GM21576 (cell line): Measurements from ENCODE around the gene OAF.
"Not testable (repeated sequence)": the region's sequence is repeated elsewhere in the genome, so short reads cannot be mapped to it uniquely, and the experiment has no call there.

Experiments
- ATAC-seq: cut with Tn5 transposase; IDR thresholded peaks from one replicate; pipeline ENCODE4 v1.9.1; 2021; ENCODE audit warnings: mild to moderate bottlenecking, moderate library complexity; ENCODE audit not compliant: unreplicated experiment

The OAF gene

GRCh38 chr11:120210626-120211521, at the start of gene OAF:
TSS of gene OAF (plus strand) at chr11:120211032. CDS start at chr11:120211280, 248 bp downstream.
- peak; percentile 67 for ATAC-seq

- ATAC-seq, result no peak
These were observed 43.2 kb upstream of the OAF start for GRCh38 chr11:120167659-120168058.

DNA sequence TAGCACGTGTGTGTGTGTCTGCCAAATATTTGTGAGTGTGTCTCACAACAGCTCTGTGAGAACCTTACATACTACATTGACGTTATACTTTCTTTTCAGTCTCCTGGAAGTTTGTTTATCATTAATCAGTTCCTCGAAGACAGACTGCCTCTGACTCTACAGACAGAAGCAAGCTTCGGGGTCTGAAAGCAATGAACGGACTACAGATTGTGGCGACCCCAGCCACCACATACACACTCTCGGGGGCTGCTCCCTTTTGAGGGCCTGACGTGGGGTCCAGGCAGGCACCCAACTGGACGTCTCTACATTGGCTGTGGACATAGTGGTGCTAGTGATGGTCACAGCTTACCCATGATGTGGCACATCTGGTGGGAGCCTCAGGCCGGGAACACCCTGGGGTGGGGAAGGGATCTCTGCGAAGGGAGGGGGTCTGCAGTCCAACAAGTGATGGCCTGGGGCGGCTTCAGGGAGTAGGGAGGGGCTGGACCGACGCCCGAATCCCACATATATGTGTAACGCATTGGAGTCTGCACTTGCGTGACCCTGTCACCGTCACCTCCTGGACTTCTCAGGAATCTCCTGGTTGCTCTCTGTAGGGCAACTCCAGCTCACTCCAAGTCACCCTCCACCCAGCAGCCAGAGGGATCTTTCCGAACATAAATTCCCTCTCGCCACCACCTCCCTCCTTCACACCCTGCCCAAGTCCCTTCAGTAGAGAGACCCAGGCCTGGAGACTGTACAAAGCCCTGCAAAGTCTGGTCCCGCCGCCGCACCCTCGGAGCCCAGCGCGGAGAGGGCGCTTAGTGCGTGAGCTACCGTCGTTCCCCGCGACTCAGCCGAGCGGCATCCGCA, 42.5 kb upstream of the OAF start:
- ATAC-seq, result no peak

GRCh38 chr11:120168960-120169681, 41.7 kb upstream of the OAF start:
- no peak for ATAC-seq

GRCh38 chr11:120169981-120170698, 40.7 kb upstream of the OAF start:
- ATAC-seq, result no peak

DNA sequence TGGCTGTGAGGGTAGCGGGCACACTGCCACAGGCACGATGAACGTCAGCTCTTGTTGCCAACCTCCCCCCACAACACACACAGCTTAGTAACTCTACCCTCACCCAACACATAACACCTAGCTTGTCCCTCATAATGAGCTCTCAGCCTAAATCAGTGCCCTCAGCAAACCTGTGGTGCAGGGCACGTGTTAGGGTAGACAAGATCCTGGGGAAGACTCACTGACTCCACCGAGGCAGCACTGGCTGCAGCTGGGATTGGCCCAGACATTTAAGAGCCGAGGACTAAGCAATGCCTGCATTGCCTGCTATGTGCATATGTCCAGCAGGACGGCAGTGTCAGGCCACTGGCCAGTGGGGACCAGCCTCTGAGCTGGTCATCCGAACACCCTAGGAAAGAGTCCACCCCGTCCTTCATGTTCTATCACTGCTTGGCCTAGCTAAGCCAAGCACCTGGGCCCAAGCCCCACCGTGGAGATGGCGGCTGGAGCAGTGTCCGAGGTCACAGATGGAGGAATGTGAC, 40.0 kb upstream of the OAF start:
- no peak for ATAC-seq

DNA sequence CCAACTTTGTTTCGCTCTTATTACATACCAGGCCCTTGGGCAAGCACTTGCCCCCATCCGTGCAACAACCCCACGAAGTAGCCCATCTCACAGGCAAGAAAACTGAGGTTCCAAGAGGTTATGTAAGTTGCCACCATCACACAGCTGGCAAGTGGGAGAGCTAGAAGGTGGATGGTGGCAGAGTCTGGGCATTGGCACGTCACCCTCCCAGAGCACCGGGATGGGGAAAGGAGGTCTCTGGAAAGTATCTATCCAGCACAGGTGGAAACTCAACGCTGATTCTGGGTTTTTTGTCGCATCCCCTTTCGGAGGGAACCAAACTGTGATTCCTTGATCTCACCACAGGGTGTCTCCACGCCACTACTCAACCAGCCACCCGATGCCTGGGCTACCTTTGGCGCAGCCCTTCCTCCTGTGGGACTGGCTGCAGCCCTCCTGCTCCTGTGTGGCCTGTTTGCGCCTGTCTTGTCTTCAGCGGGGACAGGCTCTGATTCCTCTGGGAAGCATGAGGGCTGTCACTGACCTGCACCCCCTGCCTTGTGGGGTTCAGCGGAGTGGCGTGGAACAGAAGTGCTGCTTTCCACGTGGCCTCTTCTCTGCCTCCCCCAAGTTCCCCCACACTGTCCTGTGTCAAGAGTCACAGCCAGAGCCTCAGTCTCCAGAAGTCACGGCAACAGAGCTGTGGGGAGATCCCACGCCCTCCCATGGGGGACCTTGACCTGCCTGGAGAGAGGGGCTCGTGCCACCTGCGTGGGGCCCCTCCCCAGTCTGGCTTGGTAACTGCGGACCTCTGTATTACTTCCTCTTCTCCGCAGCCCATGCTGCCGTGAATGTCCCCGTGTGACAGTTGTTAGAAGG, 38.5 kb upstream of the OAF start:
- ATAC-seq, result no peak

- no peak for ATAC-seq
These were observed 37.7 kb upstream of the OAF start for GRCh38 chr11:120173019-120173705.

- ATAC-seq, result no peak
These were observed 37.0 kb upstream of the OAF start for GRCh38 chr11:120173807-120174206.

GRCh38 chr11:120174866-120175265, 36.0 kb upstream of the OAF start:
- ATAC-seq, result no peak

DNA sequence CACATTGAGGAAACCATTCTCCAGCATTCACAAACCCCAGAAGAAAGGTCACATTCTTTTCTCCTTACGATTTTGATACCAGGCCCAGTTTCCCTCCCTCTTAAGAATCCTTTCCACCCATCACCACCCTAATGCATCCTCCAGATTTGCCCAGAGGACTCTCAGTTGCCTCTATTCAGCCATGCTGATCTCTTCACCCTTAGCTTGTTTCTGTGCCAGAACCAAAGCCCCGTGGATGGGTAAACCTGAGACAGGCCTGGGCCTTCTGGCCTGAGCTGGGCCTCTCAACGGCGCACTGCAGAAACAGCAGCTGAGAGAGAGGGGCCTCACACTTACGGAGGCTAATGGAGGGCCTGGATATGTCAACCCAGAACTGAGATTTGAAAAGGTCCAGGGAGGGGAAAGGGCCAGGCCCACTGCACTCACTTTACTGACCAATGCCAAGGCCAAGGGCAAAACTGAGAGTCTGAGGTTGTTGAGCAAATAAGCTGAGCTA, 32.2 kb upstream of the OAF start:
- ATAC-seq, result no peak

DNA sequence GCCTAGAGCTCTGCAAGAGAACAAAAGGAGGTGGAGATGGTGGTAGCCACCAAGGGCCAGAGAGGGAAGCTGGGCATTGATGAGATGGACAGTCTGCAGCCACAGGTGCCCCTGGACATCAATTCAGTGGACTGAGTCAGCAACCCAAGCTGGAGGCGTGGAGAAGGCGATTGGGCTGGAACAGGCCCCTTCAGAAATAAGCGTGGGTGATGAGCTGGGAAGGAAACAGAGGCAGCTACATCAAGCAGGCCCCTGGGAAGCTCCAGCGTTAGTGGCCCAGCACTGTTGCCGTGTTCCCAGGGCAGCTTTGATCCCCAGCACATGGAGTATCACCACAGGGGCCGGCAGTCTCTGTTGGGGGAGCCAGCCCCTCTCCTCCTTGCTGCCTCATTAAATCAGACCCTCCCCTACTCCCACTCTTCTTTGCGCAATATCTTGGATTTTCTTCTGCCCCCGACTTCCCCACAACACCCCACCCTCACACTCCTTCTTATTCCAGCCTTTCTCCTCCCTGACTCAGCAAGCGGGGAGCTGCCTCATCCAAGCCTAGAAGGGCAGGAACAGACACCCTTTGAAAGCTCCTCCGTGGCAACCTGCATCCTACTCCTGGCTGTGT, 31.7 kb upstream of the OAF start:
- no peak for ATAC-seq

DNA sequence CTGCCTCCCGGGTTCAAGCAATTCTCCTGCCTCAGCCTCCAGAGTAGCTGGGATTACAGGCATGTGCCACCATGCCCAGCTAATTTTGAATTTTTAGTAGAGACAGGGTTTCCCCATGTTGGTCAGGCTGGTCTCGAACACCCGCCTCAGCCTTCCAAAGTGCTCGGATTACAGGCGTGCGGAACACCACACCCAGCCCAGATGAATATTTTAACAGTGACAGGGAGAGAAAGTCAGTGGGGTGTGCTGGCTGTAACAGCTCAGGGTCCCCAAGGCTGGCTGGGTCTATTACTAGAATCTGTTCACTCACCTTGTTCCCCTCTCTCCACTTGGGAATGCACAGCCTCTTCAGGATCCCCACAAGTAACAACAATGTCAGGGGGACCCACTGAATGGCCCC, 30.8 kb upstream of the OAF start:
- ATAC-seq, result not testable (repeated sequence)

- no peak for ATAC-seq
These were observed 30.1 kb upstream of the OAF start for GRCh38 chr11:120180551-120181232.

DNA sequence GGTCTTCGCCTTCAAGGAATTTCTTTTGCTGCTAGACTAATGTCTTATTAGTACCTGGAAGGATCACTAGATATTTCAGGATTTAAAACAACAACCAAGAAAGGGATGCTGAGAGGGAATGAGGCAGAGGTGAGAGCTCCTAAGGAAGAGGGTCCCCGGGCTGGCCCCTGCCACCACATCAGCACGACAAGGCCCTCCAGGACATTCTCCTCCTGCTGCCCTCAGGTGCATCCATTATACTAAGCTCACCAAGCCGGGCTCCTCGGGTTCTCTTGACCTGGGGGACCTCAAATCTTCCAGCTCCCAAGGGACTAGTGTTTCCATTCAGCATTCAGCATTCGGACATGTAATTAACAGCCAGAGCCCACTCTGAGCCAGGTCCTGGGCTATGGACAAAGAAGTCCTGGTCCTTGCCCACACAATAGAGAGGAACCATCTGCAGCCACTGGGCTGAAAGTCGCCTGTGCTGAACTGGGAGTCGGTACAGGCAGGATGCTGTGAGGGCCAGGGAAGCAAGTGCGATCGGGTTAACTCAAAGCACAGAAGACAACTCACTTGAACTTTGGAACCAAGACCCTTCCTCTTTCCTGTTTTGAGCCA, 29.4 kb upstream of the OAF start:
- ATAC-seq, result no peak

- ATAC-seq, result no peak
These were observed 28.5 kb upstream of the OAF start for GRCh38 chr11:120182372-120182771.

GRCh38 chr11:120182790-120183491, 27.9 kb upstream of the OAF start:
- ATAC-seq, result no peak
